Neural progenitor cell (in vitro differentiated cells): ENCODE data around the gene NNMT.

ENCODE experiments used
- EZH2 ChIP-seq: fragments of 200-600 bp; sonication (generic); IDR thresholded peaks from 2 replicates; pipeline ENCODE4 v1.6.1; 2017; ENCODE audit warnings: antibody characterized with exemption, mild to moderate bottlenecking, moderate library complexity
- EZH2phosphoT487 ChIP-seq: fragments of 200-600 bp; sonication (generic); IDR thresholded peaks from 2 replicates; pipeline ENCODE4 v1.6.1; 2017; ENCODE audit warnings: antibody characterized with exemption
- TF ChIP-seq, protein P1 (sequence below): fragments of 200-600 bp; sonication (generic); IDR thresholded peaks from 2 replicates; pipeline ENCODE4 v1.5.1; 2017; ENCODE audit warnings: antibody characterized with exemption, mild to moderate bottlenecking

DNA sequence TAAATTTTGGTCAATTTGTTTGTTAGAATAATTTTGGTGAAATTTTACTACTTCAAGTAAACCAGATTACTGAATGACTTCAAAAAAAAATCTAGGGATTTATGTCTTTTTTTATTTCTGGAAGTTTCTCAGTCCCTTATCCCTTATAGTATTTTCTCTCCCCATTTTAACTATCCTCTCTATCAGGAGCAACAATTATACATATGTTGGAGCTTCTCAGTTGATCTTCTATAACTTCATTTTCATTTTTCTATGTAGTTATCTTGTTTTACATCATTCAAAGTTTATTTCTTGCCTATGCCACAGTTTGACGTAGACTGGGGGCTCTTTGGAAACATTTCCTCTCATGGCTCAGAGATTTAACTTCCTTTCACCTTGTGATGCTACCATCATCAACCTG is 34.2 kb downstream of the NNMT start:
- TF ChIP-seq EZH2phosphoT487 (no peak), EZH2 (no peak)
- TF ChIP-seq, protein P1, sequence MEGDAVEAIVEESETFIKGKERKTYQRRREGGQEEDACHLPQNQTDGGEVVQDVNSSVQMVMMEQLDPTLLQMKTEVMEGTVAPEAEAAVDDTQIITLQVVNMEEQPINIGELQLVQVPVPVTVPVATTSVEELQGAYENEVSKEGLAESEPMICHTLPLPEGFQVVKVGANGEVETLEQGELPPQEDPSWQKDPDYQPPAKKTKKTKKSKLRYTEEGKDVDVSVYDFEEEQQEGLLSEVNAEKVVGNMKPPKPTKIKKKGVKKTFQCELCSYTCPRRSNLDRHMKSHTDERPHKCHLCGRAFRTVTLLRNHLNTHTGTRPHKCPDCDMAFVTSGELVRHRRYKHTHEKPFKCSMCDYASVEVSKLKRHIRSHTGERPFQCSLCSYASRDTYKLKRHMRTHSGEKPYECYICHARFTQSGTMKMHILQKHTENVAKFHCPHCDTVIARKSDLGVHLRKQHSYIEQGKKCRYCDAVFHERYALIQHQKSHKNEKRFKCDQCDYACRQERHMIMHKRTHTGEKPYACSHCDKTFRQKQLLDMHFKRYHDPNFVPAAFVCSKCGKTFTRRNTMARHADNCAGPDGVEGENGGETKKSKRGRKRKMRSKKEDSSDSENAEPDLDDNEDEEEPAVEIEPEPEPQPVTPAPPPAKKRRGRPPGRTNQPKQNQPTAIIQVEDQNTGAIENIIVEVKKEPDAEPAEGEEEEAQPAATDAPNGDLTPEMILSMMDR, result no peak
